ENCODE data around the gene BCL10.

GRCh38 chr1:85297855-85298629 is 21.6 kb upstream of the BCL10 start:
- TF ChIP-seq CTCF (IDR thresholded peaks at IDR 0.05) (no peak), POLR2A (IDR thresholded peaks at IDR 0.05) (no peak)
